ENCODE measurements around the gene FARP1. TPM values are rescaled to one million over a fixed set of nuclear protein-coding genes. Genes with fewer than 3 reads are reported as not detected.

The FARP1 gene
- total RNA-seq, 2 donors from 2014 or later: 89.5 to 93.6 TPM

DNA sequence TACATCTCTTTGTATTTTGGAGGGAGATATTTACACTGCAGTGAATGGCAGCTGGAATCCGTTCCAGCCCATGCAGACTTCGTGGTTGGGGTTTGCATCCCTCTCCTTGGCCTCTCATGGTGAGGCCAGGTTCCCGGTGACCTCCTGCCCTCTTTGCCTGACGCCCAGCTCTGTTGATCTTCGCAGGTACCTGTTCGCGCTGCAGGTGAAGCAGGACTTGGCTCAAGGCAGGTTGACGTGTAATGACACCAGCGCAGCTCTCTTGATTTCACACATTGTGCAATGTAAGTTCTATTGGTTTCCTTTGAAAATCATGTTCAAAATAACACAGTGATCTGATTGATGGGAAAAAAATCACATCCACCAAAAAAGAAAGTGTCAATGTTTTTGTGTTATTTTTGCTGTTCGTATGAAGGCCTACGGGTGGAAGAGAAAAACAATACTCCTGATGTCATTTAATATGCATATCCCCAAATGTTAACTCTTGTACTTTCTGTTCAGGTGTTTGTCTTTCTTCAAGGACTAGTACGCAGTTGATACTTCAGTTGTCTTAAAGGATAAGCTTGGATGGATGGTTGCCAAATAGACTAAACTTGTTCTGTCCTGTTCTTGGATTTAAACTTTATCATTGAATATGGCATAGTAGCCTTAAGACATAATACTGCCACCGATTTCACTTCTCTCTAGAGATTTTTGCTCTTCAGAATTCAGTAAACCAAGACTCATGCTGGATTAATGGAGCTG is 234.9 kb downstream of the FARP1 start:
- Histone ChIP-seq H3K36me3 (replicated peaks in 1 of 2; ENCODE audit: insufficient read depth in 1 of 2, low read depth in 2 of 2) (no peaks in the 10 kb centered on the region), H3K27me3 (no peaks in the 10 kb centered on the region), H3K4me3 (no peak overlapping the region), H3K9me3 (no peaks in the 10 kb centered on the region), H3K27ac (no peak overlapping the region), H3K4me1 (peaks cover 5% of the 10 kb centered on the region)
- 79 to 80% methylated on average over 13 of the region's 13 CpGs for WGBS, 2 donors
- TF ChIP-seq, protein P1, sequence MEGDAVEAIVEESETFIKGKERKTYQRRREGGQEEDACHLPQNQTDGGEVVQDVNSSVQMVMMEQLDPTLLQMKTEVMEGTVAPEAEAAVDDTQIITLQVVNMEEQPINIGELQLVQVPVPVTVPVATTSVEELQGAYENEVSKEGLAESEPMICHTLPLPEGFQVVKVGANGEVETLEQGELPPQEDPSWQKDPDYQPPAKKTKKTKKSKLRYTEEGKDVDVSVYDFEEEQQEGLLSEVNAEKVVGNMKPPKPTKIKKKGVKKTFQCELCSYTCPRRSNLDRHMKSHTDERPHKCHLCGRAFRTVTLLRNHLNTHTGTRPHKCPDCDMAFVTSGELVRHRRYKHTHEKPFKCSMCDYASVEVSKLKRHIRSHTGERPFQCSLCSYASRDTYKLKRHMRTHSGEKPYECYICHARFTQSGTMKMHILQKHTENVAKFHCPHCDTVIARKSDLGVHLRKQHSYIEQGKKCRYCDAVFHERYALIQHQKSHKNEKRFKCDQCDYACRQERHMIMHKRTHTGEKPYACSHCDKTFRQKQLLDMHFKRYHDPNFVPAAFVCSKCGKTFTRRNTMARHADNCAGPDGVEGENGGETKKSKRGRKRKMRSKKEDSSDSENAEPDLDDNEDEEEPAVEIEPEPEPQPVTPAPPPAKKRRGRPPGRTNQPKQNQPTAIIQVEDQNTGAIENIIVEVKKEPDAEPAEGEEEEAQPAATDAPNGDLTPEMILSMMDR (IDR thresholded peaks at IDR 0.05): no peak
- no peak for TF ChIP-seq POLR2A (IDR thresholded peaks at IDR 0.05)
- no peak for ATAC-seq
- intact Hi-C loops (cut with DNase I): no loop called here
- DNase-seq: no peak

DNA sequence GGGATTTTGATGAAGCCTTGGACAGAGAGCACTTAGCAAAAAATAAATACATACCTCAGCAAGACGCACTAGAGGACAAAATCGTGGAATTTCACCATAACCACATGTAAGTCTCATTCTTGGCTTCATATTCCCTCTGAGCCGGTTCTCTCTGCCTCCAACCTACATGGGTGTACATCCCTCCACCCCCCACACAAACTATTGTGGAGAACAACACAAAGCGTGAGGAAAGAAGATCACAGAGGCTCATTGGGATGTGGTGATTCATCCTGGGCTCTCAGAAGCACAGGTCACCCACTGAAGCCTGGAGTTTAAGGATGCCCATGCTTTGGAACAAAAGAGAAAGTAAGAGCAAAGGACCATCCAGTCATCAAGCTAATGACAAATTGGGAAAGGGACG is 241.8 kb downstream of the FARP1 start:
- intact Hi-C loops (cut with DNase I): no loop called here
- WGBS, 2 donors: 84 to 88% methylated on average over 5 of the region's 5 CpGs
- no peak overlapping the region for H3K27ac ChIP-seq
- peaks cover 0 to 2% of the 10 kb centered on the region in 2 donors for H3K36me3 ChIP-seq (replicated peaks in 1 of 2; ENCODE audit: insufficient read depth in 1 of 2, low read depth in 2 of 2)
- no peak for TF ChIP-seq POLR2A (IDR thresholded peaks at IDR 0.05)
- TF ChIP-seq, protein P1 (IDR thresholded peaks at IDR 0.05): no peak
- H3K4me1 ChIP-seq: no peaks in the 10 kb centered on the region
- no peaks in the 10 kb centered on the region for H3K27me3 ChIP-seq
- H3K9me3 ChIP-seq: no peaks in the 10 kb centered on the region
- no peak for DNase-seq
- no peak for ATAC-seq
- H3K4me3 ChIP-seq: no peak overlapping the region

DNA sequence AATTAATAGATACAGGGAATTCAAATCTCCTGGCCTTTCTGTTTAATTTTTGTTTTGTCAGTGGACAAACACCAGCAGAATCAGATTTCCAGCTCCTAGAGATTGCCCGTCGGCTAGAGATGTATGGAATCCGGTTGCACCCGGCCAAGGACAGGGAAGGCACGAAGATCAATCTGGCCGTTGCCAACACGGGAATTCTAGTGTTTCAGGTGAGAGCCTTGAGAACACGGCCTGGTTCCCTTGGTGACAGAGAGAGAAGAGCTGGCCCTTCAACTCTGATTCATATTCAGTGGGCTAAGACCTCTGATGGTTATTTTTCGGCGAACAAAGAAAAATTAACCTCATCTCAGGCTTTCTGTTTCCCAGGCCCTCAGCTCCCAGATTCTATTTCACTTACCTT is 242.7 kb downstream of the FARP1 start:
- no peak overlapping the region for H3K27ac ChIP-seq

GRCh38 chr13:98386637-98387036 is 243.7 kb downstream of the FARP1 start:
- DNase-seq (no peak), ATAC-seq (no peak)
- 82 to 97% methylated on average over 8 of the region's 8 CpGs for WGBS, 2 donors
- Histone ChIP-seq H3K4me3 (no peak overlapping the region), H3K36me3 (replicated peaks in 1 of 2; ENCODE audit: insufficient read depth in 1 of 2, low read depth in 2 of 2) (peaks cover 0 to 5% of the 10 kb centered on the region in 2 donors), H3K27me3 (no peaks in the 10 kb centered on the region), H3K27ac (no peak overlapping the region), H3K4me1 (no peaks in the 10 kb centered on the region), H3K9me3 (no peaks in the 10 kb centered on the region)
- no peak for TF ChIP-seq POLR2A (IDR thresholded peaks at IDR 0.05)
- TF ChIP-seq, protein P1 (IDR thresholded peaks at IDR 0.05): no peak
- intact Hi-C loops (cut with DNase I): no loop called here

More for the DNA sequence above, 242.7 kb downstream of the FARP1 start:
- intact Hi-C loops (cut with DNase I): no loop called here
- WGBS, 2 donors: 61 to 81% methylated on average over 10 of the region's 10 CpGs
- Histone ChIP-seq H3K4me3 (no peak overlapping the region), H3K4me1 (no peaks in the 10 kb centered on the region), H3K27me3 (no peaks in the 10 kb centered on the region), H3K9me3 (no peaks in the 10 kb centered on the region), H3K36me3 (replicated peaks in 1 of 2; ENCODE audit: insufficient read depth in 1 of 2, low read depth in 2 of 2) (peaks cover 0 to 4% of the 10 kb centered on the region in 2 donors)
- TF ChIP-seq, protein P1 (IDR thresholded peaks at IDR 0.05): no peak
- TF ChIP-seq POLR2A (IDR thresholded peaks at IDR 0.05): no peak
- ATAC-seq (no peak), DNase-seq (no peak)

- Histone ChIP-seq H3K27me3 (no peaks in the 10 kb centered on the region), H3K9me3 (no peaks in the 10 kb centered on the region), H3K27ac (no peak overlapping the region), H3K4me3 (no peak overlapping the region), H3K36me3 (replicated peaks in 1 of 2; ENCODE audit: insufficient read depth in 1 of 2, low read depth in 2 of 2) (peaks cover 0 to 5% of the 10 kb centered on the region in 2 donors), H3K4me1 (no peaks in the 10 kb centered on the region)
- 67 to 82% methylated on average over 9 of the region's 9 CpGs for WGBS, 2 donors
- peak in 1 of 4 donors; percentile 13 for DNase-seq
- TF ChIP-seq POLR2A (IDR thresholded peaks at IDR 0.05): no peak
- TF ChIP-seq, protein P1 (IDR thresholded peaks at IDR 0.05): no peak
- no peak for ATAC-seq
- intact Hi-C loops (cut with DNase I): no loop called here
These were observed 246.4 kb downstream of the FARP1 start for GRCh38 chr13:98389319-98389718.

All from body of pancreas (tissue), 4 donors.